Measurements from ENCODE around the gene CRYM. TPM values are rescaled to one million over a fixed set of nuclear protein-coding genes. Genes with fewer than 3 reads are reported as not detected.
"Not testable (repeated sequence)": the region's sequence is repeated elsewhere in the genome, so short reads cannot be mapped to it uniquely, and the experiment has no call there.

Gene CRYM
- total RNA-seq (ENCODE audit: insufficient read depth, low replicate concordance) = 29.4 TPM

GRCh38 chr16:21277927-21278706, at the start of gene CRYM:
Gene CRYM (minus strand): TSS chr16:21278290. CDS start chr16:21278251, 39 bp downstream.
- DNase-seq (ENCODE audit: low spot score) = peak; percentile 48

DNA sequence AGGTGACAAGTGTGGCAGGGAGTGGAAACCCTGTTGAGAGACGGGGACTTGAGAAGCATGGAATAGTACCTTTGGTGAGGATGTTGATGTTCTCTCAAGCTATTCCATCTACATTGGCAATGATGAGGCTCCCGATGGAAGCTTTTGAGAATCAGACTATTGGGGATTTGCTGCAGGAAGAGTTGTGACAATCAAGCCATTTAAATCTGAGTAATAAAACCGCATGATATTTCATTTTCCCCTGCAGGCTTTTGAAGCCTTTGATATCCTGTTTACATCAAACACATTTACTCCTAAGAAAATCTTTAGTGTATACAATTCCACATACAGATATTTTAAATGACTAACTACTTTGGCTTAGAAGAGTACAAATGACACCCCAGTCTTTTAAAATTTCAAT, 49.0 kb upstream of the CRYM start:
- DNase-seq (ENCODE audit: low spot score) = no peak

- no peak for DNase-seq (ENCODE audit: low spot score)
Measured at GRCh38 chr16:21326459-21326858, 48.4 kb upstream of the CRYM start.

- DNase-seq (ENCODE audit: low spot score) = no peak
Measured at GRCh38 chr16:21324267-21324666, 46.2 kb upstream of the CRYM start.

GRCh38 chr16:21322251-21322650, 44.2 kb upstream of the CRYM start:
- not testable (repeated sequence) for DNase-seq (ENCODE audit: low spot score)

DNA sequence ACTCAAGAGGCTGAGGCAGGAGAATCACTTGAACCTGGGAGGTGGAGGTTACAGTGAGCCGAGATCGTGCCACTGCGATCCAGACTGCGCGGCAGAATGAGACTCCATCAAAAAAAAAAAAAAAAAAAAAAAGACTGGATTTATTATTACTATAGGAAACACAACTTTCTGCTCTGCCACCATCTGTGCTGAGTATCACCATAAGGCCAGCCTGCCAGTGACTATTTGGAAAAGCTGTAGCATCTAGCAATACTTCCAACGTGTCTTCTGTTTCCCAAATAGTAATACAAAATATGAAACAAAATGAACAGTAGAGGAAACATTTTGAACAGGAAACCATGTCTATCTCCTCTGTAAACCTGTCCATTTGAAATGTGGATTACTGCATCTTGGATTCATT, 43.6 kb upstream of the CRYM start:
- no peak for DNase-seq (ENCODE audit: low spot score)

GRCh38 chr16:21314339-21314738, 36.2 kb upstream of the CRYM start:
- DNase-seq (ENCODE audit: low spot score) = no peak

DNA sequence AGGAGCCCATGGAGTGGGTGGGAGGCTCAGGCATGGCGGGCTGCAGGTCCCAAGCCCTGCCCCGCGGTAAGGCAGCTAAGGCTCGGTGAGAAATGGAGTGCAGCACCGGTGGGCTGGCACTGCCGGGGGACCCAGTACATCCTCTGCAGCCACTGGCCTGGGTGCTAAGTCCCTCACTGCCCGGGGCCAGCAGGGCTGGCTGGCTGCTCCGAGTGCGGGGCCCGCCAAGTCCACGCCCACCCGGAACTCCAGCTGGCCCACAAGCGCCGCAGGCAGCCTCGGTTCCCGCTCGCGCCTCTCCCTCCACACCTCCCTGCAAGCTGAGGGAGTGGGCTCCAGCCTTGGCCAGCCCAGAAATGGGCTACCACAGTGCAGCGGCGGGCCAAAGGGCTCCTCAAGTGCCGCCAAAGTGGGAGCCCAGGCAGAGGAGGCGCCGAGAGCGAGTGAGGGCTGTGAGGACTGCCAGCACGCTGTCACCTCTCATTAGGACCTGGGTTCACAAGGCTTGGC, 34.8 kb upstream of the CRYM start:
- DNase-seq (ENCODE audit: low spot score) = not testable (repeated sequence)

GRCh38 chr16:21312046-21312445, 34.0 kb upstream of the CRYM start:
- not testable (repeated sequence) for DNase-seq (ENCODE audit: low spot score)

DNA sequence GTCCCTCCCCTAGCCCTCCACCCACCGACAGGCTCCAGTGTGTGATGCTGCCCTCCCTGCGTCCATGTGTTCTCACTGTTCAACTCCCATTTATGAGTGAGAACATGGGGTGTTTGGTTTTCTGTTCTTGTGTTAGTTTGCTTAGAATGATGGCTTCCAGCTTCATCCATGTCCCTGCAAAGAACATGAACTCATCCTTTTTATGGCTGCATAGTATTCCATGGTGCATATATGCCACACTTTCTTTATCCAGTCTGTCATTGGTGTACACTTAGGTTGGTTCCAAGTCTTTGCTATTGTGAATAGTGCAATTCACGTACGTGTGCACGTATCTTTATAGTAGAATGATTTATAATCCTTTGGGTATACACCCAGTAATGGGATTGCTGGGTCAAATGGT, 28.6 kb upstream of the CRYM start:
- DNase-seq (ENCODE audit: low spot score) = not testable (repeated sequence)

GRCh38 chr16:21302898-21303528, 24.9 kb upstream of the CRYM start:
- DNase-seq (ENCODE audit: low spot score) = peak; percentile 75

DNA sequence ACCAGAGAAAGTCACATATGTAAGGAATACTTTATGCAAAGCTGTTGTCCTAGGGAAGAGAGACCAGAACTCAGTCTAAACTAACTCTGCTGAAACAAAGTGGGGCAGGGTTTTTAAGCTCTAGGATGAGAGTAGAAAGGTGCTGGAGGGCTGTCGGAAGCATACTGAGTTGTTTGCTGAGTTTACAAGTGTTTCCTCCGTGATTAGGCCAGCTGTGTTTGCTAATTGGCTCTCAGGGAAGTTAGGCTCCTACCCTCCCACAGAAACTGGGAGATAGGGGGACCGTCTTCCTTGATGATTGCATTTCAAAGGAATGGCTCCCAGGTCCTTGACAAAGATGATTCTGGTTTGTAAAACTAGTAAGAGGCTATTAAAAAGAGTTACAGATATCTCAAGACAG, 24.4 kb upstream of the CRYM start:
- DNase-seq (ENCODE audit: low spot score) = no peak

DNA sequence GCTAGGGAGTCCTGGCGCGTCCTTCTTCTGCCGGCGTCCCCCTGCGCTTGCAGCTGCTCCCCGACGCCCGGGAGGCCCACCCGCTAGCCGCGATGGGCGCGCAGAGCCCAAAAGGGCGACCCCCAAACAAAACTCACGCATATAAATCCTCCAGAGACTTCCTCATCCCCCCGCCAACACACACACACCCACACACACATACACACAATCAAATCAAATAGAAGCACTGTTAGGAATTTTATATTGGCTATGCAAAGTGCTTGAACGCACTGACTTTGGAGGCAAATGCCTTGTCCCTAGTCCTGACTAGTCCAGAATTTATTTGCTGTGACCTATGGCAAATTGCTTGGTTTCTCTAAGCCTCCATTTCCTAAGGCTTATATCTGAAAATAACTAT, 23.8 kb upstream of the CRYM start:
- no peak for DNase-seq (ENCODE audit: low spot score)

- DNase-seq (ENCODE audit: low spot score) = peak; percentile 79
Measured at GRCh38 chr16:21301168-21301894, 23.2 kb upstream of the CRYM start.

- DNase-seq (ENCODE audit: low spot score) = peak; percentile 100
Measured at GRCh38 chr16:21300309-21301167, 22.4 kb upstream of the CRYM start.

- not testable (repeated sequence) for DNase-seq (ENCODE audit: low spot score)
Measured at GRCh38 chr16:21289789-21290188, 11.7 kb upstream of the CRYM start.

DNA sequence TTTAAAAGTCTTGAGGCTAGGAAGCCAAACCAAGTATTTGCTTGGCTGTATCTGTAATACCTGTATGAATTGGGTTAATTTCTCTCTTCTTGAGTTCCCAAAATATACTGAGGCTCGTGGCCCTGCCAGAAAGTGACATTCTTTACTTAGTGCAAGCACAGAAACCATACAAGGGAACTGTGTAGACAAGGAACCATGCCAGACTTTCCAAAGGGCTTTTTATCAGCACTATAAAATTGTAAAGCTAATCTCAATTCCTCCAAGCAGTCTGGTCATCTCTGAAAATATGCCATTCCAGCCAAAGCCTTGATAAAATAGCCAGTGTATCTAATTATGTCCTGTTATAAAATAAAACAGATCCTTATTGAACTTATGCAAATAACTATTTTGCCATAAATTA, 7.2 kb upstream of the CRYM start:
- DNase-seq (ENCODE audit: low spot score) = peak; percentile 89

DNA sequence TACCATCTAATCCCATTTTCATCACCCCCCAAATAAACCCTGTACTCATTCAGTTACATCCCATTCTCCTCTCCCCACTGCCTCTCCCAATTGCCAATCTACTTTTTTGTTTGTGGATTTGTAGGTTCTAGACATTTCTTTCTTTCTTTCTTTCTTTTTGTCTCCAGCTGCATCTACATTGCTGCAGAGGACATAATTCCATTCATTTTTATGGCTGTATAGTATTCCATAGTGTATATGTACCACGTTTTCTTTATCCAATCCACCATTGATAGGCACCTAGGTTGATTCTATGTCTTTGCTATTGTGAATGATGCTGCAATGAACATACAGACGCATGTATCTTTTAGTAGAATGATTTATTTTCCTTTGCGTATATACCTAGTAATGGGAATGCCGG, 6.3 kb upstream of the CRYM start:
- no peak for DNase-seq (ENCODE audit: low spot score)

GRCh38 chr16:21283521-21284289, 5.6 kb upstream of the CRYM start:
- DNase-seq (ENCODE audit: low spot score) = peak; percentile 83

- DNase-seq (ENCODE audit: low spot score) = no peak
Measured at GRCh38 chr16:21281698-21282389, 3.8 kb upstream of the CRYM start.
